HS-27A (cell line): ENCODE measurements around the gene COCH.

ENCODE experiments used
- DNase-seq: peaks from one replicate; pipeline ENCODE4 v3.0.0-alpha.2; 2012; ENCODE audit warnings: low read depth, missing footprints

The COCH gene

DNA sequence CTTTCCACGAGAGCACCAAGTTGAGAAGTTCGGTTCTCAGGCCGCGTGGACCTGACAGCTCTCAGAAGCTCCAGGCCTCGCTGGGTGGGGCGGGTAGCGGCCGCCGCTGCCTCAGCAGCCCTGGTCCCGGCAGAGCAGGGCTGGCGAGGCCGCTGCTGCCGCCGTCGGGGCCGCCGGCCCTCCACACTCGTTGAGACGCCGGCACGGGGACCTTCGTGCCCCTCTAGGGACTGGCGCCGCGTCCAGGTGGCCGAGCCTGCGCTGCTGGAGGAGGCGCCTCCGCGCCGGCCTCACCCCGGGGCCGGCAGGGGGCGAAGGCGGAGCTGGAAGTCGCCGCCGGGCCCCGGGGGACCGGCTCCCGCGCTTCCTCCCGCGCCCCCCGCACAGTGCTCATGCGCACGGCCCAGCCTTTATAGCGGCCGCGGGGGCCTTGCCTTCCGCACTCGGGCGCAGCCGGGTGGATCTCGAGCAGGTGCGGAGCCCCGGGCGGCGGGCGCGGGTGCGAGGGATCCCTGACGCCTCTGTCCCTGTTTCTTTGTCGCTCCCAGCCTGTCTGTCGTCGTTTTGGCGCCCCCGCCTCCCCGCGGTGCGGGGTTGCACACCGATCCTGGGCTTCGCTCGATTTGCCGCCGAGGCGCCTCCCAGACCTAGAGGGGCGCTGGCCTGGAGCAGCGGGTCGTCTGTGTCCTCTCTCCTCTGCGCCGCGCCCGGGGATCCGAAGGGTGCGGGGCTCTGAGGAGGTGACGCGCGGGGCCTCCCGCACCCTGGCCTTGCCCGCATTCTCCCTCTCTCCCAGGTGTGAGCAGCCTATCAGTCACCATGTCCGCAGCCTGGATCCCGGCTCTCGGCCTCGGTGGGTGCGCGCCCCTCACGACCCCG is at the start of gene COCH:
Gene COCH, plus strand, starts transcription at position 440 of the 879 bp plus-strand sequence. Its CDS starts 380 bp downstream, at position 820.
- DNase-seq = no peak

DNA sequence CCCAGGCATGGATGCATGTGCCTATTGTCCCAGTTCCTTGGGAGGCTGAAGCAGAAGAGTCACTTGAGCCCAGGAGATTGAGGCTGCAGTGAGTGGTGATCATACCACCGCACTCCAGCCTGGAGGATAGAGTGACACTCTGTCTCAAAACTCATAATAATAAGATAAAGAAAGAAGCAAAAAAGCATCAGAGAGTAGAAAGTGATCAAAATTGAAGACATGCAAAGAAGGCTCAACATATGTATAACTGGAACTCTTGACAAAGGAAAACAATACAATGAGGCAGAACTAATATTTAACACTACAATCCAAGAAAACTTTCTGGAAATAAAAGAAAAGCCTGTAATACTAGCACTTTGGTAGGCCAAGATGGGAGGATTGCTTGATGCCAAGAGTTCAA is 48.3 kb upstream of the COCH start:
- no peak for DNase-seq

DNA sequence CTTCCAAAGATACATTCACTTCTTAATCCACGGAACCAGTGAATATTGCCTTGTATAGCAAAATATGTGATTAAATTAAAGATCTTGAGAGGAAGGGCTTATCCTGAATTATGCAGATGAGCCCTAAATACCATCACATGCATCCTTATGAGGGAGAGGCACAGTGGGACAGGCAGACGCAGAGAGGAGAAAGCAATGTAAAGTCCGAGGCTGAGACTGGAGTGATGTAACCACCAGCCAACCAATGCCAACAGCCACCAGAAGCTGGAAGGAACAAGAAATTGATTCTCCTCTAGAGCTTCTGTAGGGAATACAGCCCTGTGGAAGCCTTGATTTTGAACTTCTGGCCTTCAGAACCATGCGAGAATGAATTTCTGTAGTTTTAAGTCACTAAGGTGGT is 44.5 kb upstream of the COCH start:
- DNase-seq = no peak

DNA sequence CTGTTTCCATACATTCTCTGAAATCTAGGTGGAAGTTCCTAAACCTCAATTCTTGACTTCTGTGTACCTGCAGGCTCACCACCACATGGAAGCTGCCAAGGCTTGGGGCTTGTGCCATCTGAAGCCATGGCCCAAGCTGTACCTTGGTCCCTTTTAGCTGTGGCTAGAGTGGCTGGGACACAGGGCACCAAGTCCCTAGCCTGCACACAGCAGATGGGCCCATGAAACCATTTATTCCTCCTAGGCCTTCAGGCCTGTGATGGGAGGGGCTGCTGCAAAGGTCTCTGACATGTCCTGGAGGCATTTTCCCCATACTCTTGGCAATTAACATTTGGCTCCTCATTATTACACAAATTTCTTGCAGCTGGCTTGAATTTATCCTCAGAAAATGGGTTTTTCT is 40.0 kb upstream of the COCH start:
- DNase-seq = no peak

DNA sequence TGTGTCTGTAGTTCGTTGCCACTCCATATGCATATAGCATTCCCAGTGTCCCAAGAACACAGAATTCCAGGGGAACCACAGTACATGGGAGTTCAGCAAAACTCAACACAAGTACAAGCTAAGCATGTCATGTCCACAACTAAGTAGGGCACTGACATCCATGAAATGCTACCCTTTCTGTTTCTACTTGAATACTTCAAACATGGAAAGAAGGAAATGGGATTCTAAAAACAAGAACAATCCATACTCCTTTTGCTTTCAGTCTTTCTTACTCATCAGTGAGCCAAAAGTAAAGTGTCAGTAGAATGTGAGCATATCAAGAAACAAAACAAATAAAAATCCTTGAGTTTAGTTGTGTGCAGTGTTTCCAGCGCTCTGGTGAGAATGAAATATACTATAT is 36.0 kb upstream of the COCH start:
- no peak for DNase-seq

DNA sequence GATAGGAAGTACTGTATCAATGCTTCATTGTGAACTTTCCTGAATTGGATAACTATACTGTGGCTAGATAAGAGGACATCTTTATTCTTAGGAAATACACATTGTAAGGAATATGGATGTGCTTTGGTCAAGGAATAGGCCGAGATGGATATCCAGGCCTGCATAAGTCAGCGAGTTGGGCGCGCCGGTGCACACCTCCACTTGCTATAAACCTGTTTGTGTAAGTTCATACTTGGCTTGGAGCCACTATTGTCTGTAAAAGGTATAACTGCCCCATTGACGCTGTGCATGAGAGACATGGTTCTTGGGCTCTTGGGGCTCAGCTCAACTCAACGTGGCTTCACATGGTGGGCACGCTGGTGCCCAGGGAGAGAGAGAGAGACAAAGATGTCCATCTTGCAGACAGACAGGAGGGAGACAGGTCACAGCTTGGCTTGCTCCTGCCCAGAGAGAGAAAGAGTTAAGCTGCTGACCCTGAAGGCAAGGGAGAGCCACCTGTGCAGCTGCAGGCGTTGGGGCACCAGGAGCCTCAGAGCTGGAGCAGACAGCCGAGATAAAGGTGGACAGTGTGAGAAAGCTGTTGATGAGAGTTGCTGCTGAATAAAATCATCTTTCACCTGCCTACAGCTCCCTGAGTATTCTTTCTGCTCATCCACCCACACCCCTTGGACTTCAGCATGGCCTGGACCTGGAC is 34.1 kb upstream of the COCH start:
- no peak for DNase-seq

DNA sequence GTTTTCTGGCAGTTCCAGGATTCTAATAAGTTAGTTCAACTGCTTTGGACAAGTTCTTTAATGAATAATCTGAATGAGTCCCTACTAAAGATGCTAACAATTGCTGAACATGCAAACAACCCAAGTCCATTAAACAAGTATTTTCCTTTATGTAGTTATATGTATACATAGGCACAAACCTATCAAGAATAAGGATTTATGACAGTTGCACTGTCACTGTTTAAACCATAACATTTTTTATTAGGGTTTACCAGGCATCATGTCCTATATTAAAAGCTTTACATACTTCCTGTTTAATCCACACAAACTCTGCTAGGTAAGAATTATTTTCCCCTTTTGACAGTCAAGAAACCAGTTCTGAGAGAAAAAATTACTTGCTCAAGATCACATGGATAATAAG is 31.9 kb upstream of the COCH start:
- DNase-seq = no peak

DNA sequence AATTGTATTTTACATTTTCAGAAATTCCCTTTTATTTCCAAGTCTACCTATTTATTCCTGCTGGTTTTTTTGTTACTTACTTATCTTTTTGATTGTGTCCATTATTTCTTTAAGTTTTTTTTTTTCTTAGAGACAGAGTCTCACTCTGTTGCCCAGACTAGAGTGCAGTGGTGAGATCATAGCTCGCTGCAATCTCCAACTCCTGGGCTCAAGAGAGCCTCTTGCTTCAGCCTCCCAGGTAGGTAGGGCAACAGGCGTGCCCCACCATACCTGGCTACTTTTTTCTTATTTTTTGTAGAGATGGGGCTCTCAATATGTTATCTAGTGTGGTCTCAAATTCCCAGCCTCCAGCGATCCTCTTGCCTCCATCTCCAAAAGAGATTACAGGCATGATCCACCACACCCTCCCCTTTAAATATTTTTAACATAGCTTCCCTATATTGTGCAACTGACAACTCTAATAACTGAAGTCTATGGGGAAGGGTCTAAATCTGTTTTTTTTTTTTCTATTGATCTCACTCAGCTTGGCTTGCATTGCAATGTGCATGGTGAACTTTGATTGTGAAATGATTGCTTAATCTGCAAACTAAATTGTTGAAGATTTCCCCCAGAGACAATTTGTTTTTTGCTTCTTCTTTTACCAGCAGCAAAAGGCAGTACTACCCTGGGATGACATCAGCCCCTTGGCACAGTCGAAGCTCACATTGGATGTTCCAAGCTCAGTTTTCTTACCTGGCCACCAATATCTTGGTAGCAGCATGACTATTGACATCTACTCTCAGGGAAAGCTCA is 25.7 kb upstream of the COCH start:
- no peak for DNase-seq

DNA sequence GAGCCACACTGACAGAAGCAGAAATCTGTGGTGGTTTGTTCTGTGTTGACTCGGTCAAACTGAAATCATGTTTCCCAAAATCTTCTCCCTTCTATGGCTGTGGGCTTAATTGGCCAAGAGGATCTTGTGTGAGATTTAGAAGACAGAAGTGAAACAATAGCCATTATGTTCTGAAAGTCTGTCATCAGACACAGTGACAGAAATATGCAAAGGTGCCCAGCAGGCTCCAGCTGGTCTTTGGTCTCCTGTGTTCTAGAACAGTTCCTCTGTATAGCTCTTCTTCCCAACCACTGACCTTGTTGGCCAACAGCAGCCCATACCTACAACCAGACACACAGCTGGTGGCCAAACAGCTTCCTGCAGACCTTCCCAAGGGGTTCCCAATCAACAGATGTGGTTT is 25.0 kb upstream of the COCH start:
- DNase-seq = no peak

DNA sequence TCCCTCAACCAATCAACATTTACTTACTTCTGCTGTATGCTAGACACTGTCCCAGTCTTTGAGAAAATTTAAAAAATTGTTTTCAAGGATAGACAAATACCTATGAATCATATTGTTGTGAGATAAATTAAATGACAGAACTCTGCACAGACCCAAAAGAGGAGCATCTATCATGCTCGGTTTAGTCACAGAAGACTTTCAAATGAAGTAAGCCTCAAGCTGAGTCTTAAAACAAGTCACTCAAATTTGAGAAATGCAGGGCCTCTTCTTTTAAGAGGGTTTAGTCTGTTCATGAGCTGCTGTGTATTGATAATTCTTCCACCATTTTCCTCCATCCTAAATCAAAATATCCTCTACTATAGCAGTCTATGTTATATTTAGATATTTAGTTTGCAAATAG is 24.4 kb upstream of the COCH start:
- no peak for DNase-seq

DNA sequence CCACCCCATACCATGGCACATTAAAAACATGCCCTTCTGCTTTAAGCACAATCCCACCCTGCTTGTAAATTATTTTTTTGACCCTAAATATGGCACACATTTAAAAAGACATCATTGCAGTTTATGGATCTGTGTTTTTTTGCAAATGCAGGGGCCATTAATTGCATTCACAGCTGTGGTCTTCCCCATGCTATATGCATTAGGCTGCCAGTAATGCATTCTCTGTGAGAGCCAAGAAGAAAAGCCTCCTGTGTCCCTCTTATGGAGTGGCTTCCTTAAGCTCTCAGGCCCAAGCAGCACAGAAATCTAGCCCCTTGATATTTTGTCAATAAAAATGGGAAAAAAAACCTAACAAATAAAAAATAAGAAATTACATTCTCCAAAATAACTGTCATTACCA is 20.4 kb upstream of the COCH start:
- no peak for DNase-seq

DNA sequence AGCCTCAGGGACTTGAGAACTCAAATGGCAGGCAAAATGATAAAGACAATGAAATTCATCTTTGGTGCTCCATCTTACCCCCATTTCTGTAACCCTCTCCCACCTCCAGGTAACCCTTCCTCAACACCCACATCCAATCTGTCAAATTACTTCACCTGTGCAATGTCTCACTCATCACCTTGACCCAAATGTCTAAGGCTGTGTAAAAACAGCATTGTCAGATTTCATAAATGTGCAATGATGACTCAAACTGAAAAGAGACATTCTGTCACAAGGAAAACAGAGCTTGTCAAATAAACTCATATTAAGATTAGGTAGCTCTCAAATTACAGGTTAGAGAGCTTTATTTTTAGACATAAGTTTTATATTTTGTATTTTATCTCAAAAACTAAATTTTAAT is 19.9 kb upstream of the COCH start:
- DNase-seq = no peak

DNA sequence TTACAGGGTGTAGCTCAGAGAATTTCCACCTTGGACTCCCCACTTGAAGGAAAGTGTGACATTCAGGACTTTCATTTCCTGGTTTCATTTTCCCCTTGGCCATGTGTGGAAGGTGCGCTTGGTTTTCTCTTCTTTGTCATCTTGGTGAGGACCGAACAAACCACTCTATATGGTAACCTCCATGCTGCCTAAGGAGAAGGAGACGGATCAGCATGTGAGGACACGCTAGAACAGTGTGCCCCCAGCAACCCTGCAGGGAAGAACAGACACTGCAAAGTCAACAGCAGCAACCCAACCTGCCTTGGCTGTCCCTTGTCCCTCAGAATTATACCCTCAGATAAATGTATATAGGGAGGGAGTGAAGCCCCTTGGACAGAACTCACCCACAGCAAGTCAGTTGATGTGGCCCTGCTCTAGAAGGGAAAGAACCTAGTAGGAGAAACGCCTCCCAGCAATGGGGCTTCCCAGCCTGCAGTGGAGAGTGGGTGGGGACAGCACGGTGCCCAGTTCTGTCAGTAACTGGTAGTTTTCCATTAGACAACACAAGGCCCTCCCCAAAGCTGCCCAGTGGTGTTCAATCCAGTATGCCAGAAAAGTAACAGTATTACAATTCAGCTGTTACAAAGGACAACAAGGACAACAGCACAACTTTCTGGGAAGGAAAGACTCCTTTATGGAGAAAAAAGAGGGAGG is 18.9 kb upstream of the COCH start:
- DNase-seq = no peak

DNA sequence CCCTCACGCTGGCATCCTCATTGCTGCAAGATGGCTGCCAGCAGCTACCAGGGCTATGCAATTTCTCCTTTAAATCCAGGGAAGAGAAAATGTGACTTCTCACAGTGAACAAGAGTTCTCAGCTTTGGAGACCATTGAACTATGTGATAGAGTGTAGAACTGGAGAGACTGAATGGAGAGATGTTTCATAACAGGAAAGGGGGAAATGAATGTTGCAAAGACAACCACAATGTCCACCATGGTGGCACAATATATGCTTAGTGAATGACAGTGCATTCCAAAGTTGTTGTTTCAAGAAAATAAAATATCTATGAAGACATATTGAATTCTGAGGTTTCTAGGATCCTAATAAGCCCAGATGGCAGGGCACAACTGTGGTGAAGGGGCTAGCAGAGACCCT is 13.2 kb upstream of the COCH start:
- DNase-seq = no peak

DNA sequence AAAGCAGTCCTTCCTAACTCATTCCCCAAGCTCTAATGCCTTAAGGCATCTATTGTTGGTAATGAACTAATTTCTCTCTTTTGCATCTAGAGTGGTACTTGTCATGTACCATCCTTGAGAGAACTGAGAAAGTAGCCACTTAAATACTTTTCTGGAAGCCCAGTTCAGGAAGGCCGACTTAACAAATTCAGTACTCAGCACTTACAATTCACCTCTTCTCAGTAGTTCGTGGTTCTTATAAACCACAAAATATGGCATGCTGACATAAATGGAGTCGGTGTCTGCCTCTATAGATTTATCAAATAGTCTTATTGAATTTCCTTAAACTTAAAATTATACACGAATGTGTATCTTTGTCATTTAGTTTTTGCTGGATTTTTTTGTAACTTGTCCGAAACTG is 9.4 kb upstream of the COCH start:
- DNase-seq = no peak

DNA sequence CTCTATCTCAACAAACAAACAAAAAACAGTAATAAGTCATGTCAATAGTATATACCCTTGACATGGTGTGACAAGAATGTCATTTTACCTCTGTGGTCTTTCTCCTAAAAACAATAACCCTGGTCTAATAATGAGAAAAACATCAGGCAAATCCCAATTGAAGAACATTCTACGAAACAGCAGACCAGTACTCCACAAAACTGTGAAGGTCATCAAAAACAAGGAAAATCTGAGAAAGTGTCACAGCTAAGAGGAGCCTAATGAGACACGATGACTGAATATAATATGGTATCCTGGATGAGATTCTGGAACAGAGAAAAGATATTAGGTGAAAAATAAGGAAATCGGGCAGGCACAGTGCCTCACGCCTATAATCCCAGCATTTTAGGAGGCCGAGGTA is 5.6 kb upstream of the COCH start:
- no peak for DNase-seq

DNA sequence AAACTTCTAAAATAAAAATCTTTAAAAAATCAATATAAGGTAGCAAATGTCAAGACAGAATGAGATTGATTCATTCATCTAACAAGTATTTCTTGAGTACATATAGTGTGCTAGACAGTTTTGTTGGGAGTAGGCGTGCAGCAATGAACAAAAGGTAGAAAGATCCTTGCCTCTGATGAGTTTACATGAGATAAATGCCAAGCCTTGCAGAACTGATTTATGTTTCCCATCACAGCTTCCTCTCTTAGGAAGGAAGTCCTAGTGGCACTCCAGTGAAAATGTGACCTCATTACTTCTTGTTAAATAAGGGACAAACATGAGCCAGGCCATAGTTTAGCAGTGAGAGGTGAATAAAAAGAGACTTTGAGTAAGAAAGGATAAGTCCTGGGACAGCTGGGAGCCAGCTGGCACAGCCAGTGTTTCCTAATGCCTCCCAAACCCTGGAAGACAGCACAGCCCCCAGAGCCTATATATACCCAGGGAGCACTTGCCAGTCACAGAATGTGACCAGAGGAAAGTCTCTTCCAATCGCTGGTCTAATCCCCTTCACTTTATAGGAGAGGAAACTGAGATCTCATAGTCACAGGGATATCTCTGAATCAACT is 4.7 kb upstream of the COCH start:
- DNase-seq = no peak

DNA sequence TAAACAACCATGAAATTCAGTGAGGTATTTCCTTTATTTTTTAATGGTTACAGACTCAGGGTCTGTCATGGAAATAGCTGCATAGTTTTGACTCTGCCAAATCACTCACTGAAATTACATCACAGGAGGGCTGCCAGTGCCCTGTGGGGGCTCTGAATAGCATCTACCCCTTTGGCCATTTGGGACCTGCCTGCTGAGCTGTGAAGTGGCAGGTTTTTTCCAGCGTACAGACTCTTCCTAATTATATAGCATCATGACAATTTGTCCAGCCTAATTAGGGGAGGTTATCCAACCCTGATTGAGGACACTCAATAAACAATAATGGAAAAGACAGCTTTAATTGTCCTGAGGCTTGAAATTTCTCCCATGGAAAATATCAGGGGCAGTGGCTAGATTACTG is 1.8 kb upstream of the COCH start:
- DNase-seq = no peak

DNA sequence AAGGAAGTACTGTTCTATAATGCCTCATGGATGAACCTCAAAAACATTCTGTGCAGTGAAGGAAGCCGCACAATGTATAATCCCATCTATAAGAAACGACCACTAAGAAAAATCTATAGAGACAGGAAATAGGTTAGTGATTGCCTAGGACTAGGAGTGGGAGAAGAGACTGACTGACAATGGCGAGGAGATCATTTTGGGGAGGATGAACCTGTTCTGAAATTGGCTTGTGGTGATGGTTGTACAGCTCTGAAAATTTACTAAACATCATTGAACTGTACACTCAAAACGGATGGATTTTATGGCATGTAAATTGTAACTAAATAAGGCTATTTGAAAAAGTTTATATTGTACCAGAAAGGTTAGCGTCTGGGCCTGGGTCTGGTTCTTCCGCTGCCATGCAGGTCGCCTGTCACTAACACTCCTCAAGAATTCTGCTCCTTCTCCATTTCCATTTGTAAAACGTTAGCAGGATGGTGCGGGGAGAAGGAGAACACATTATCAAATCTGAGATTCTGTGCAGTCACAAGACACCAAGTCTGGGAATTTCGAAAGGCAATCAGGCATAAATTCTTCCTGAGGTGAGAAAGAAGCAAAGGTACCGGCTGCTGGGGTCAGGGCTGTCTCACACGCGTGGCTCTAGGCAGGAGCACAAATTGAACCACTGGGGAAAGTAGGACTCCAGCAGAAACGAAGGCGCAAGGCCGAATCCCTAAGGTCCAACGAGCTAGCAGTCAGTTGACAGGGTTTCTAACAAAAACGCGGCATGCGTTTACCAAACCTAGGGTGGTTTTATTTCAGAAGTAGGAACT is 845 bp upstream of the COCH start:
- no peak for DNase-seq

DNA sequence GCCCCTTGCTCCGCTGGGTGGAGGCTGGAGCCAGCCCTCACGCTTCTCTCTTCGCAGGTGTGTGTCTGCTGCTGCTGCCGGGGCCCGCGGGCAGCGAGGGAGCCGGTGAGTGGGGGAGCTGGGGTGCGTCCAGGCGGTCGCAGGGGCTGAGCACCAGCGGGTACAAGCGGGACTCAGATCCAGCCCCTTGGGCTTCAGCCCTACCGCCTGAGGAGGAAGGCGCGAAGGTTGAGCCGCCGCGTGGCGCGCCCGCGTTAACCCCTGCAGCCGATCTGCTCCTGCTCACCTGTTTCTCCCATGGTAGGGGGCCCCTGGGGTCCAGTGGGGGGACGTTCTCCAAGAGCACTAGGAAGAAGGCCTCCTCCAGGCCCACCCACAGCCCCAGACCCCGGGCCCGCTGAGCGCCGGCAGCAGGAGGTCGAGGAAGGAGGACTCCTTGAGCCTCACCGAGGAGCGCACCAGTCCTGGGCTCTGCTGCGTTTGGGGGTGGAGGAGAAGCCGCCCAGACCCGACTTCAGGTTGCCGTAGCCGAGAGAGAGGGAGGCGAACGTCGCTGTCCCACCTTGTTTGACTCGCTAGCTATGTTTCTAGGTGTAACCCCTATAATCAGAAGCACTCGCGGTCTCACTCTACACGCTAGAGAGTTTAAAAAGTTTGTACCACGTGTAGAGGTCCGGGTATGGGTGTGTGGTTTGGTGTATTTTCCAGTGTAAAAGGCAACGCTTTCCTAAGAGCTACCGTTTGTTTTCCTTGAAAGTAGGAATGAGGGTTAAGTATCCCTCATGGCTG is 834 bp downstream of the COCH start:
- DNase-seq = no peak
